ENCODE results near the gene SLC49A4.

SLC49A4 gene

GRCh38 chr3:122862381-122862780 lies 67.5 kb downstream of the SLC49A4 start:
- no peak for DNase-seq

DNA sequence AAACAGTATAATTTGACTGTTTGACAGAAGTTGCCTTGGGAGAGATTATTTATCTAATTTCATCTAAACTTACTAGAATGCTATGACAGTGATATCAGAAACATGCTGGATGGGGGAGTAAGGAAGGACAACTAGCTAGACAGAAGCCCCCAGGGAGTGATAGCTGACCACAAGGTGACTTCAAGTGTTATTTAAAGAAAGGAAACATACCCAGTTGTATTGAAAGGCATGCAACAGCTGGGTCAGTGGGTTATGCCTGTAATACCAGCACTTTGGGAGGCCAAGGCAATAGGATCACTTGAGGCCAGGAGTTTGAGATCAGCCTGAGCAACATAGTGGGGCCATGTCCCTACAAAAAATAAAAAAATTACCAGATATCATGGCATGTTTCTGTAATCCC lies 69.6 kb downstream of the SLC49A4 start:
- no peak for DNase-seq

GRCh38 chr3:122868322-122868721 lies 73.5 kb downstream of the SLC49A4 start:
- DNase-seq = no peak

DNA sequence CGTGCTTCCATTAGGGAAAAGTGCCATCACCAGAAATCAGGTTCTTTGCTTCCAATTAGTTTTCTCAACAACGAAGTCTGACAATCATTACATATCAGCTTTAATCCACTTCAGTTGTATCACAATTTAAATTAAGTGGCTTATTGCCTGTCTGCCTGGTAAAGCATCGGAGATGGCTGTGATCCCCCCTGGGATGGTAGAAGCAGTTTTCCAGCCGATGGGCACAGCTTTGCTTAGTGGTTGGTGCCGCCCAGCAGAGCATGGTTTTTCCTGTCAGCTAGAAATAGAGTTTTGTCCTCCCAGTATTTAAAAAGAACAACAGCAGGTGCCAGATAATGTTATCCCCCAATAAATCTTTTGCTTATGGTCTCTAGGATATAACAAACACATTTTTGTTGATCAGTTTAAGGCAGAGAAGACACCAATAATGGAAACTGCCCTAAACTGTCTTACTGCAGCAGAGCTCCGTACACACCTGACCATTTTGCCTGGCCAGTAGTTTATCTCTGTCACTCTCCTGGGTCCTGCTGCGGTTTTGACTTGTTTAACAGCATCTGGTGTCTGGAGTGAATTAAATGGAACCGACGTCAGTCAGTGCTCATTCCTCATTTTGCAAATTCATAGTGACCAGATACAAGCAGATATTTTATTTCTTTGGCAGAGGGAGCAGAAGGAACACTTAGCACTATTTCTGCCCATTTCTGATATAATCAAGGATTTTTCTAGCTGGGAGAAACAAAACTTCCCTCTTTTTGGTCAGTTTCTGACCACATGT lies 79.1 kb downstream of the SLC49A4 start:
- no peak for DNase-seq

DNA sequence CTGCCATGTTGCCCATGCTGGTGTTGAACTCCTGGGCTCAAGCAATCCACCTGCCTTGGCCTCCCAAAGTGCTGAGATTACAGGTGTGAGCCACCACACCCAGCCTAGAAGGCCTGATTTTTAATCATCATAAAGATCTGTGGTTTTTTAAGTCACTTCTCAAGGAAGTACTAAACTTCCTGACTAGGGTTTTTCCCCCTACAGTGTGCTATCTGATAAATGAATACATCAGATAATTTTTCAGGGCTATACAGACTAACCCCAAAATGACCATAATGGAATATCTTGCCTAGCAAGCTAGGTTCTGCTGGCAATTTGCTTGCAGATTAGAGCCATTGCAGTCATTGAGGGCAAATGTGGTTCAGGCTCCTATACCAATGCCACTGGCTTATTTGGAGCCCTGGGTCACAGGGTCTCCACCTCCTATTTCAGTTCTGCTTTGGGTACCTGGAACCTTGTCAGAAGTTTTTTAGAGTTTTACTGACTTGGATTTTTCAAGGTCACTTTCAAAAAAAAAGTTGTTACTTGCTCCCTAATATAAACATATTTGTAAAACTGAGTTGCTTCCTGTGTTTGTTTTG lies 80.8 kb downstream of the SLC49A4 start:
- peak; percentile 14 for DNase-seq

GRCh38 chr3:122880173-122880572 lies 85.3 kb downstream of the SLC49A4 start:
- no peak for DNase-seq

GRCh38 chr3:122880624-122881023 lies 85.8 kb downstream of the SLC49A4 start:
- no peak for DNase-seq

- DNase-seq = no peak
Observed at GRCh38 chr3:122882361-122882947, 87.6 kb downstream of the SLC49A4 start.

GRCh38 chr3:122886251-122886650 lies 91.4 kb downstream of the SLC49A4 start:
- DNase-seq = no peak

- DNase-seq = no peak
Observed at GRCh38 chr3:122886946-122887345, 92.1 kb downstream of the SLC49A4 start.

GRCh38 chr3:122890077-122890719 lies 95.3 kb downstream of the SLC49A4 start:
- no peak for DNase-seq

DNA sequence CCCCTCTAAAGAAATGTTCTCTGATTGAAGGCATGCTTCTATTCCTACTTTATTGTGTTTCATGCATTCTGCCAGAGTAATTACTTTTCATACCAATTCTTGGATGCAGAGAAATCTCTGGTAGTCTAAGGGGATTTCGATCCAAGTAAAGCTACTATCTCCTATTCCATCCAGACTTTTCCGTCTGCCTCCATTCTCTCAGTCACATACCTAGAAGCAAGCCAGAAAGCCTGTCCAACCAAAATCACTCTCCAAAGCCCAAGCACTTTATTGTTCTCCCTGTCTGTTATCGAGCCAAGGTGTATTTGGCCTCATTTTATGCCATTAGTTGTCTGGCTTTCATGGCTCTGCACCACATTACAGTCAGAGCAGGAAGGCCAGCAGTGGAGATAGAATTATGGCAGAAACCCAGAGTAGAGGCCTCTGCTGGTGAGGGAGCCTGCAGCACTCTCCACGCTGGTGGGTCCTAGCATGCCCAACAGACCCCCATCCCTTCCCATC lies 95.9 kb downstream of the SLC49A4 start:
- DNase-seq = no peak

DNA sequence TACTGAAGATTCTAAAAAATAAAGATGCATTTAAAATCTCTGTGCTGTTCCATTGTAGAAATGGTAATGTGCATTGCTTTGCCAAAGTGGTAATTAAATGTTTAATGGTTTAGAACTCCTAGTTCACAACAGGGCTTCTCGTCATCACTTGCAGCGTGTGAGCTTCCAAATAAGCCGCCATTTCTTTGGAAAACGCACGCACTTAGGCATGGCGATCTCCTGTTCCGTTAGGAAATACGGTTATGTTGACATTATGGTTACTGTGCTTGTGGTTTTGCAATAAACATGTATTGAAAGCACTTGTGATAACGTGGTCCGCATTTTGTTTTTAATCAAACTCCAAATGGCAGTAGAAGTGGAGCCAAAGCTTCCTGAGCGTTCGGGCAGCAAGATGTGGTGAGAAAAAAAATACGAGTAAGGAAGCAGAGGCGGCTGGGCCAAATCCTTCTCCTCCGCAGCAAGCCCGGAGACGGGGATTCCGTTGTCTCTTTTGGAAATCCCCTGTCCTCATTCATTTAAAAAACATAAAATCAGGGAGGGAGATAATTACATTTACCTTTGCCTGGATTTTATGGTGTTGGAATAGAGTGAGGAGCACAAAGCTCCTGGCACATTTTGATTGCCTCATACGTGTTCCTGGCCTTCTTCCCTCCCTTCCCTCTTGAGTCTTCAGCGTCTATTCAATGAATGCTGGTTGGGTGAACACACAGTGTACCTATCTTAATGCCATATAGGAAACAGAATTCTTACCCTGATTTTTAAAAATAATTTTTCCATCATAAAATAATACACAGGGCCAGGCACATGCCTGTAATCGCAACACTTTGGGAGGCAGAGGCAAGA lies 97.5 kb downstream of the SLC49A4 start:
- DNase-seq = no peak

DNA sequence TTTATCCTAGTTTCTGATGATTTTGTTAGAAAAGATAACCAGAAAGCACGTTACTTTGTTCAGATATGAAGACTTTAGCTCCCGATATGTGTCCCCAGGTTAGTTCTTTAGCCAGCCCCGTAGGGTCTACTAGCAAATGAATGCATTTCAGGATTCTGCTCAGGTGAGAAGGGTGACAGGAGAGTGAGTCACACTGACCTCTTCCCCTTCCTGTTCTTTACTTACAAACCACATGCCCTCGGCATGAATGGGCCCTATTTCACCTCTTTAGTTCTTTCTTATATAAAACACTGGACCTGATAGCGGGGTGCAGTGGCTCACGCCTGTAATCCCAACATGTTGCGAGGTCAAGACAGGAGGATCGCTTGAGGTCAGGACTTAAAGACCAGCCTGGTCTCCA lies 98.4 kb downstream of the SLC49A4 start:
- DNase-seq = no peak

DNA sequence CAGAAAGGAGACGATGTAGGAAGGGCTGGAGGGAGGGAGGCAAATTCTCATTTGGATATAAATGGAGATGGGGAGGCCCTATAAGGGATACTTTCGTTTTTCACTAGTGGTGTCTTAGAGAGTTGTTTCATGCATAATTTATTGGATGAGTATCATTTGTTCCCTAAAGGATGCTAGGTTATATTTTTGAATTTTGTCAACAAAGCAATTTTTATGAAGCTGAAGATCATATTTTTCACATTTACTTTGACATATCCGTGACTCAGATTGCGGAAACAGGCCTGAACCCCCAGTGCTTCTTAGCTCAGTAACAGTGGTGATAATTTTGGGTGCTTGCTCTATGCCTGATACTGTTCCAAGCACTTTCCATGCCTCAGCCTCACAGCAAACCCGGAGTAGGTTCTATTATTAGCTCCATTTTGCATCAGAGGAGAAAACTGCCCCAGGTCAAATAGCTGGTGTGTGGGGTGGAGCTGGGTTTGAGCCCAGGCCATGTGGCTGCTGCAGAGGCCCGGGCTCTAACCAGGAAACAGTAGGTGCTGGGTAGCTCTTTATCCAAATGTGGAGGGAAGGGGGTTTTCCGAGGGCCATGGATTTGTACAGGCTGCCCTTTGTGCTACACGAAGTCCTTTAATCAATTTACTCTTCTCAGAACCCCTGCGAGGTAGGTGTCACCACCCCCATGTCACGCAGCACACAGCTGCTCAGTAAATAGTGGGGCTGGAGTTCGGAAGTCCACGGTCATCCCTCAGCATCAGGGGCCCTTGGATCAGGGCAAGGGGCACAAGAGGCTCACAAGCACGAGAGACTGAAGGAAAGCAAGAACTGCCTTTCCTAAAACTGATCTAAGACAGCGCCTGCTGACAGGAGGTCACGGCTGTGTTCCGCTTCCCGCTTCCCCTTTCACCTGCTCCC lies 99.1 kb downstream of the SLC49A4 start:
- no peak for DNase-seq

DNA sequence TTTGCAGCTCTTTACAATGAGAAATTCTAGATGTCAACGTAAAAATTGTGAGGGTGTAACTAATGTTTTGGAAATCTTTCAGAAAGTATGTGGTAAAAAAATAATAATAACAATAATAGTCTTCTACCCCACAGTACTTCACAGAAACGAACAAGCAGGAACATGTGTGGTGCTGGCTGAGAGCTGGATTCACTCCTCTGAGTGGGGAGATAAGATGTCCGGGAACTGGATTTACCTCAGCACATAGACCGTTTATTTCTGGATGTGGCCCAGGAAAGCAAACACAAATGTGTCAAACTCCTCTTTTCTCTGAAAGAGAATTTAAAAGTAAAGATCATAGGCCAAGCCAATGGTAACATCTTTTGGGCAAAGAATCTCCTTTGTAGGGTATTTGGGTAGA lies 103.4 kb downstream of the SLC49A4 start:
- no peak for DNase-seq

DNA sequence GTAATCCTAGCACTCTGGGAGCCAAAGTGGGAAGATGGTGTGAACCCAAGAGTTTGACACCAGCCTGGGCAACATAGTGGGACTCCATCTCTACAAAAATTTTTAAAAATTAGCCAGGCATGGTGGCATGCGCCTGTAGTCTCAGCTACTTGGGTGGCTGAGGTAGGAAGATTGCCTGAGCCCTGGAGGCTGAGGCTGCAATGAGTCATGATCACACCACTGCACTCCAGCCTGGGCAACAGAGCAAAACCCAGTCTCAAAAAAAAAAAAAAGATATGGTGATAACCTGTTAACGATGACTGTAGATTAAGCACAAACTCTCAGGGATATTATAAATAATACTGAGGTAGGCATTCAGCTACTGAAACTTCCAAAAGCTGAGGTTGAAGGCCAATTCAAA lies 107.5 kb downstream of the SLC49A4 start:
- no peak for DNase-seq

DNA sequence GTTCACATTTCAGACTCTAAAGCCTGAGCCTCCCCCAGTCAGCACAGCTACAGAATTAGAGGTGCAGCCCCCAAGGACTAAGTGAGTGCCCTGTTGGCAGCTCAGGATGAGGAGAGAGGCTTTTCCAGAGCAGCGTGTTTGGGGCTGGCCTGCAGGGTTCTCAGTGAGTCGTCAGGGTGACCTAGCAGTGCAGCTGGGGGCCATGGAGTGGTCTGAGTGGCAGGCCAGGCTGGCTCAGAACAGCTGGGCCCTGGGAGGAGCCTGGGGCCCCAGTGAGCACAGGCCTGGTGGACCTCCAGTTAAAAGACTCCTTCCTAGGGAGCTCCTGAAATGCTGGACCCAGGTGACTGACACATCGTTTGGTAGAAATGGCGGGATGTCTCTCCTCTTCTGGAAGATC lies 108.3 kb downstream of the SLC49A4 start:
- DNase-seq = no peak

DNA sequence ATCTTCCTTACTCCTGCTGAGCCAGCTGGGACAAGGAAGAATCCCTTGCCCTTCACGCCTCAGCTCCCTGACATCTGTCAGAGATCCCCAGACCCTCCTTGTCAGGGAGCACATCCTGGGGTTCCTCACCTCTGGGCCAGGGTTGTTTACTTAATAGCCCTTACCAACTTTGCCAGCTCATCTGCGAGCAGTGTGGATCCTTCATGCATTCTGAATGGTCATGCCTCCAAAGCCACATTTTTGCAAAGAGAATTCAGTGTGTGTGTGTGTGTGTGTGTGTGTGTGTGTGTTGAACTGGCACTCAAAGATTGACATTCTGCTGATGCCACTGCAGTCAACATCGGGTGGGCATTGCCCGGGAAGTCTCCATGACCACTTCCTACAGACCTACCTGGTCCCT lies 112.6 kb downstream of the SLC49A4 start:
- DNase-seq = no peak

GRCh38 chr3:122908251-122908650 lies 113.4 kb downstream of the SLC49A4 start:
- DNase-seq = no peak

- DNase-seq = no peak
Observed at GRCh38 chr3:122911901-122912300, 117.0 kb downstream of the SLC49A4 start.

Measured in CD4-positive, alpha-beta T cell treated with Interleukin-21 for 1 hour (primary cell).